Skeletal muscle cell (primary cell): ENCODE data around the gene PARD3.

Experiments
- DNase-seq: peaks from one replicate; pipeline ENCODE4 v3.0.0-alpha.2; 2010; ENCODE audit warnings: low read depth
- H3K4me3 ChIP-seq: 2 replicates; pipeline ENCODE4 v1.5.1; 2011; ENCODE audit warnings: low read depth, mild to moderate bottlenecking, control low read depth, low read length, moderate library complexity

Gene PARD3

DNA sequence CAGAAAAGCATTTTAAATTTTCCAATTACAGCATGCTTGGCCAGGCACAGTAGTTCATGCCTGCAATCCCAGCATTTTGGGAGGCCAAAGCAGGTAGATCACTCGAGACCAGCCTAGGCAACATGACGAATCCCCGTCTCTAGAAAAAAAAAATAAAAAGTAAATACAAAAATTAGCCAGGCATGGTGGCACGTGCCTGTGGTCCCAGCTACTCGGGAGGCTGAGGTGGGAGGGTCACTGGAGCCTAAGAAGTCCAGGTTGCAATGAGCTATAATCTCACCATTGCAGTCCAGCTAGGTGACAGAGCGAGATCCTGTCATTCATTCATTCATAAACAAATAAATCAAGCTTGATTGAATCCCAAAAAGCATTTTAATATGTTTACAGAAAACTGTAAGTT is 234.9 kb downstream of the PARD3 start:
- DNase-seq = no peak
- no peak overlapping the region for H3K4me3 ChIP-seq

DNA sequence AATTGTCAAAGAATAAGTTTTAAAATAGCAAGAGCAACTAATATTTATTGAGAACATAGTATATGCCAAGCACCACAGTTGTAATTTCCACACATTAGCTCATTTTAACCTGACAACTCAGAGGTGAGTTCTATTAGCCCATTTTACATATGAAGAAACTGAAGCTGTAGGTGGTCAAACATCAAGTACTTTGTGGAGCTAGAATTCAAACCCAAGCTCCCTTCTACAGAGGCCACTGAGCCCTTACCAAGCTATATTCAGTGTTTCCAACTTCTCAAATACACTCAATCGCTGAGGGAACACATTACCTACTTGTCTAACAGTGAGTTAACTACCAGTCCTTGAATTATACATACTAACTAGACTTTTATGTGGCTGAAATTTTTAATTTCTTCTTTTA is 236.6 kb downstream of the PARD3 start:
- DNase-seq = no peak

DNA sequence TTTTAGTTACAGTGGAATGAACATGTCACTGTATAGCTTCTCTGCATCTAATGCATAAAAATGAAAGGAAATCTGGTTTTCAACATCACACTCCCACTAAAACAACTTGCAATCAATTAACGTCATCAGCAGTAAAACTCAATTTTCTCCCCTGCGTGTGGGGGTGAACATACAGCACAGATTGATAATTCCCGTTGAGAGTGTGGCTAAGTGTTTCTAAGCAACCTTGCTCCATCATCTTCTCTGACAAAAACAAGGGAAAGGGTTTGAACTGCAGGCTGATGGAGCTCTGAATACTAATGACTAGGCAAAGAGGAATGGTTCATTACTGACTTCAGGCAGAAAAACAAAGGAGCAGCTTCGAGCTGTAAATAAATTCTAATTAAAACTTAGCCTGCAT is 238.3 kb downstream of the PARD3 start:
- no peak for DNase-seq
- no peak overlapping the region for H3K4me3 ChIP-seq

More for the DNA sequence above, 236.6 kb downstream of the PARD3 start:
- no peak overlapping the region for H3K4me3 ChIP-seq

DNA sequence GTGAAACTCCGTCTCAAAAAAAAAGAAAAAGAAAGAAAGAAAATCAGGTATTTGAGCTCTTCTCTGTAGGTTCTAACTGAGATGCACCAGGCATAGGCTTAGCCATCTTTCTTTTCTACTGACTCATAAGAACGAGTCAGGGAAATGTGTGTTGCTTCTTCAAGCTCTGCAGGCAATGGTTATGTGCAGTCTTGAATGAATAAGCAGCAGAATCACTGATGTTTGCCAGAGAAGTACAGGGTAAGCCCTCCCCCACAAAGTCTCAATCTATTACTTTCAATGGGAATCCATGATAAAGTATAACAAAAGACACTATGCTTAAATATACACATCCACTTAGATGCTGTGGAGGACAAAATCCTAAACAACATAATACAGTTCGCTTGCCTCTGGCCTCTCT is 239.2 kb downstream of the PARD3 start:
- DNase-seq = peak; percentile 29

DNA sequence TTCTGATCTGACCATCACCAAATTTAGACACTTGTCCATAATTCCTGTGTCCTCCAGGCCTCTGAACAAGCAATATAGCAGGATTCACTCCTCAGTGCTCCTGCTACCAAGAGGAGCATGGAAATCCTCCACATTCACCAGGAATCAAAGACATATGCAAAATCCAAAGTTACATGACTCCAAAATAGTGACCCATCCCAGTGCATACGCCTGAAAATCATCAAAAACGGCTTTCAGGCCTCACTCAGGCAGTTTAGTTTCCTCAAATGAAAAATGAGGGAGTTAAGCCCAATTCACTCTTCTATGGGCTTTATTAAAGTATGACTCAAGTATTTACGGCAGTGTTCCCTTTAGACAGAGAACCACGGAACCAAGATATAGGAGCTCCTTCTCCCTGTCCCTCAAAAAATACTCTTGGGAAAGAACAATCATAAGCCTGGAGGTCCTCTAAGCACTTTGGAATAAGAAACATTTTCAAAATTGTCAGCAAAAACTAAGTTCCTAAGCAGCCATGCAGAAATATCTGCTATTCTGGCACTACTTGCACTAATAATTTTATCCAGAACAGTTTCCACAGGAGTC is 240.7 kb downstream of the PARD3 start:
- no peak for DNase-seq
- no peak overlapping the region for H3K4me3 ChIP-seq

More for the DNA sequence above, 239.2 kb downstream of the PARD3 start:
- H3K4me3 ChIP-seq = no peak overlapping the region

DNA sequence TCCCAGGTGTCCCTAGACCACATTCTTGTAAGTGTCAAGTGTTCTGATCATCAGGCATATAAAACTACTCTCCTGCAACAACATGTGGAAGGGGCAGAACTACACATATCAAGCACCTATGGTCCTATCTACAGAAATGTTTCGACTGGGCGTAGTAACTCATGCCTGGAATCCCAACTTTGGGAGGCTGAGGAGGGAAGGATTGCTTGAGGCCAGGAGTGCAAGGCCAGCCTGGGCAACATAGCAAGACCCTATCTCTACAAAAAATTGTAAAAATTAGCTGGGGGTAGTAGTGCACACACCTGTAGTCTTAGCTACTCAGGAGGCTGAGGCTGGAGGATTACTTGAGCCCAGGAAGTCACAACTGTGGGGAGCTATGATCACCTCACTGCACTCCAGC is 244.2 kb downstream of the PARD3 start:
- no peak overlapping the region for H3K4me3 ChIP-seq
- no peak for DNase-seq

DNA sequence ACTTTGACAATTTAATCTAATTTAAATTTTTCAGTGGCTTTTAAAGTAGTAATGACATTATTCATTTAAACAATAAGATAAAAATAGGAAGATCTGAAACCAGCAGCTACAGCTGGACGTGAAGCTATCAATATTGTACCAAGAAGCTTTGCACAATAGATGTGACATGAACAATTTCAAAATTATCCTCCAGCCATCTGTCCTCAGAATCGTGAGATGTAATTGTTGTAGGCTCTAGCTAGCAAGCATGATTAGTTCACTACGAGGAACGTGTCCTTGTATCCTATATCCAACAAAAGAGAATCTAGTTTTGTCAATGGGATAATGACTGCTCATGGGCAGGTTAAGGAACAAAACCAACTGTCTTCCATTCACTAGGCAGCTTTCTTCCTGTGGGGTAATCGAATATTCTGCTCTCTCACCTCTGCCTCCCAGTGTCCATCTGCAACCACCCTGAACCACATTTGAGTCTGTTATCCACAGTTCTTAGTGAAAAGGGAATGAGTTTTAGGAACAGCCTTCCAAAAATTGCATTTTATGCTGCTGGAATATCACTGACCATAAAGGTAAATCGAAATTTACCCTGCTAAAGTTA is 247.3 kb downstream of the PARD3 start:
- no peak for DNase-seq
- no peak overlapping the region for H3K4me3 ChIP-seq

DNA sequence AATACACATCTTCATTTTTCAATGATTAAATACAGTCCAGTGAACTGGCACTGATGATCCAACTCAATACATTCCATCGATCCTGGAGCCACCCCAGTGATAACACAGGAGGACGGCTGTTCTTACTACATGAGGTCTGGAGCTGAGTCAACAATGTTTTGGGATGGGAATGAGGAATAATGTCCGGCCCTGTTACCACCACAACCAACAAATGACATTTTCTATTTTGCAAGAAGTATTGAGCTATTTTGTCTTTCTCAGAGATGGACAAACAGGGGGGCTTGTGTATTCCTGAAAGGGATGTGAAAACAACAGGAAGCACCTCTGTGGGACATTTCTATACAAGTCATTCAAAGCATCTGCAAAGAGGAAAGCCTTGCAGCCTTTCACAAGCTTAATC is 249.2 kb downstream of the PARD3 start:
- DNase-seq = no peak
- no peak overlapping the region for H3K4me3 ChIP-seq

DNA sequence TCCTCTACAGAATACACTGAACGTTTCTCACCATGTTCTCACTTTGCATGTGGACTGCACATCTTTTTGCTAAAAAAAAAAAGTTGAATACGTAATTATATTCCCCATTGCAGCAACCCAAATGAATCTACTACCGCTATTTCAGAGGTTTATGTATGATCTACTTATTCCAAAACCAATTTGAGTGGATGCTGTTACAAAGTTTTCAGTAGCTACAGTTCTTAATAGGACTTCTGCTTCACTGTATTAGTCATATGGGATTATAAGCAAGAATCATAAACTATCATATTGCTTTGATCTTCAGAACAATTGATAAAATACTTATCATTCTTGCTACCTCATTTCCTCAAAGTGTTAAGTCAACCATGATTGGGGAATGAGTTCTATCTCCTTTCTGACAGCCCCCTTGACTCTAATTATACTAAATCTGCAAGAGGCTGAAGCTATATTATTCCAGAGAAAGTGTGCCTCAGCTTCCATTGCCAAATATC is 257.0 kb downstream of the PARD3 start:
- no peak for DNase-seq

DNA sequence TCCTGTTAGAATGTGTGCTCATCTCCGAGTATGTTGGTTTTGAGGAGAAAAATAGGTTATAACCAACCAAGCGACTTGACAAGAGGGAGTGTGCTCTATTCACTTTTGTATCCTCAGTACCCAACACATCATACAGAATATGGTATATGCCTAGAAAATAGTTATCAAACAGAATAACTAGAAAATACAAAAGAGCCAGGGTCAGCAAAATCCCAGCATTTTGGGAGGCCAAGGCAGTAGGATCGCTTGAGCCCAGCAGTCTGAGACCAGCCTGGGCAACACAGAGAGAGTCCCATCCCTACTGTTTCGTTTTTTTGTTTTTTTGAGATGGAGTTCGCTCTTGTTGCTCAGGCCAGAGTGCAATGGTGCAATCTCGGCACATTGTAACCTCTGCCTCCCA is 257.9 kb downstream of the PARD3 start:
- no peak for DNase-seq
- H3K4me3 ChIP-seq = no peak overlapping the region

More for the DNA sequence above, 257.0 kb downstream of the PARD3 start:
- no peak overlapping the region for H3K4me3 ChIP-seq

DNA sequence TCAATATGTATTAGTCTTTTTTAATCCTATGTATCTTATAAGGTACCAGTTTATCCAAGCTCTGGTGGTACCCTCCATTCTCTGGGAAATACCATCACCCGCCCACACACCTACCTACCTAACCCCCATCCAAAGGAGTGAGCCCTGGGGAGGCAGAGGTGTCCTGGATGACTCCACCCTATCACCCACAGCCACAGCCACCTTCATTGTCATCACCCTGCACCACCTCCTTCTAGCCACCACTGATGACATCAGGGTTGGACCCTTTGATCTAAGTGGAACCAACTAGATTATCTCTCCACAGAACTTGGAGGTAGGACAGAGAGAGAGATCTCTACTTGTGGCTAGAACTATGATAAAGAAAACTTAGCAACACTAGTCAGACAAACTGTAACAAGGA is 259.4 kb downstream of the PARD3 start:
- DNase-seq = no peak
- no peak overlapping the region for H3K4me3 ChIP-seq

DNA sequence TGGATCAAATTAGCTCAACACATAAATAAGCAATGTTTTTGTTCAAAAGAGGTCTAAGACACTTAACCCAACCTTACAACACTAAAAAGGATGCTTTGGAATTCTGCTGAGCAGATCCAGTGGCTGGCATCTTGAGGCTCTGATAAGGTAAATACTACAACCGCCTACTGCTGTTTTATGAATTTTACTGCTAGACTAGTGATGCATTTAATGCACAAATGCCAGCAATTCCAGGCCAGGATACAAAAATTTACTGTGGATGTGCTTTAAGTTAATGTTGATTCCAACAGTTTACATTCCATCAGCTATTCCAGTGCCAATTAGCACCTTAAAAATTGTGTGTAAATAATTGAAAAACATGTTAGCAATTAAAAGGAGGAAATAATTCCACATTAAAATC is 261.3 kb downstream of the PARD3 start:
- no peak for DNase-seq
- H3K4me3 ChIP-seq = no peak overlapping the region

DNA sequence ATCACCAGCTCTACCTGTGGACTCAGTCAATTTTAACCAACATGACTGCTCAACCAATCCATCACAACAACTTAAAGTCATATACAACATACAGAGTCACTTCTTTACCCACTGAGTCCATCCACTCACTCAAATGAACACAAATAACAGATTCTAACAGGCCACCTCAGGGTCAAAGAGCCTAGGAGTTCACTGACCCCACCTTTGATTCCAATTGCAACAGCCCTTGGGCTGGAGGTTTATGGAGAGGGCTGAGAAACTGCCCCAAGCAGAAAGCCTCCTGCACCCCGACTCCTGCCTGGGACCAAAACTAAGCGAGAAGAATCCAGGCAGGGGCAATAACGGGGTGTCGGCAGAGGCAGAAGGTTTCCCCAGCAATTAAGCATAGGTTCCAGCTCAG is 263.8 kb downstream of the PARD3 start:
- DNase-seq = no peak
- no peak overlapping the region for H3K4me3 ChIP-seq

DNA sequence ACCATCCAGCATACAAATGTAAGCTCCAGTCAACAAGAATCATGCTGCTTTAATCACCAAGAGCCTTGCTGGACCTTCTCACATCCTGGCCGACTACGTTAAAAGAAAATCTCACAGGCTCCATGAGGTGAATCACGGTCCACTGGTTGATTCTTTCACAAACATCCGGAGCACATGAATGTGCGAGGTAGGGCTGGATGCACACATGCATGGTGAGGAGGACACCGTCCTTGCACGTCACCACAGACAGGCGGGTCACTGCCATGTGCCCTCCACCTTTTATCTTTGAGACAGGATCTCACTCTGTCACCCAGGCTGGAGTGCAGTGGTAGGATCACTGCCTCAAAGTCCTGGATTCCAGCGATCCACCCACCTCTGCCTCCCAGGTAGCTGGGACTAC is 265.1 kb downstream of the PARD3 start:
- H3K4me3 ChIP-seq = no peak overlapping the region
- no peak for DNase-seq

DNA sequence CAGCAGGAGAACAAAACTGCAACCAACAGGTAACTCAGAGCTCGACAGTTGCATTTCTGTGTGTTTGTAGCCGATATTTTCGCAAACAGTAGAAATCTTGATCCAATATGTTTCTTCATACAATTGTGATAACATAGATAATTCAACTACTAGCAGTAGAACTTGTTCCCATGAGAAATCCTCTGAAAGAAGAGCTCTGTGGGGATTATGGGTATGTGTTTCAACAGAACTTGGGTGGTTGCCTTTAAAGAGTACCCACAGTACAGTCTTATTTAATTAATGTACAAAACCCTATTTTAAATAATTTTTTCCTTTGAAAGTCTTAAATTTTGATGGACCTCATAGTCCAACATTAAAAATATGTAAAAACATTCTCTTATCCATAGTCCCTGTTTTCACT is 266.1 kb downstream of the PARD3 start:
- no peak for DNase-seq
- H3K4me3 ChIP-seq = no peak overlapping the region

DNA sequence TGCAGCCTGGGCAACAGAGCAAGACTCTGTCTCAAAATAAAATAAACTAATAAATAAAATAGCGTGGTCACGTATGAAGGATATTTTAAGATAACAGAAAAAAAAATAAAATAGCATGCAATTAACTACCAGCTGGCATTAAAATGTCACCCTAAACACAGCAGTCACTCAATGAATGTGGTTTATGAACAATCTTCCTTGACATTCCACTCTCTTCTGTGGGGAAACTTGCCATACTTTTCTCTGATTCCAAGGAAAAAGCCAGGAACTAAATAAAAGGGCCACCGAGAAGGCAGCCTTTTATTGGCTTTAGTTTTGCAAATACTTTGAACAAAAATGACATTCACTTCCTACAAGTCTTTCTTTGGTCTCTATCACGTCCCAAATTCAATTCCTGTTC is 266.6 kb downstream of the PARD3 start:
- H3K4me3 ChIP-seq = no peak overlapping the region
- DNase-seq = no peak

DNA sequence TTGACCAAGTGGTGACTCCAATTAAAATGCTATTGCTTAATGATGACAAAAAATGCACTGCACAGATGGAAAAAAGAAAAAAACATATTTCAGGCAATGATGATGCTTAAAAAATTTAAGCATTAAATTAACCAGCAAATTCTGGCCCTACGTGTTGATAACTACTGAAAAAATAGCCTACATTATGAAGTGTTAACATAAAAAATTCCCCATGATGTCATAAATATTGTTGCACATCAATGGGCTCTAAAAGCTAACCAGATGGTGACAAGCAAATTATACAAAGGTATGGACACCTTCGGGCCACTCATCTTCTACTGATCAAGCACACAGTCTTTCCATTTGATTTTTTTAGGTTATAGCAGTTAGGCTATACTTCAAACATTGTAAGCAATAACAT is 267.4 kb downstream of the PARD3 start:
- no peak overlapping the region for H3K4me3 ChIP-seq
- DNase-seq = no peak

DNA sequence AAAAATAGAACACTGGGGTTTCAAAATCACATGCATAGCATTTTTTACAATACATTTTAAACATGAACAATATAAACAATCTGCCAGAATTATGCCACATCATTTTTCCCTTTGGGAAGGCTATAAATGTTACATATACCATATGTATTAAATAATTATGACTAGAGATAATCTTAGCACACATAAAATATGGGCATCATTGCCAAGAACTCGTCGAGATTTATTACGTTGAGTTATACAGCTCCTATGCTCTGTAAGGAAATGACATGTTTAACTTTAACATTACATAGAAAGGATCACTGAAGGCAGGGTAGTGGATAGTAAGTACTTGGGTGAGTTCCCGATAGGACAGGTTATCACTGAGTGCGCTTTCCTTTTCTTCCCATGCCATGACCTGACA is 267.8 kb downstream of the PARD3 start:
- no peak for DNase-seq
- H3K4me3 ChIP-seq = no peak overlapping the region

DNA sequence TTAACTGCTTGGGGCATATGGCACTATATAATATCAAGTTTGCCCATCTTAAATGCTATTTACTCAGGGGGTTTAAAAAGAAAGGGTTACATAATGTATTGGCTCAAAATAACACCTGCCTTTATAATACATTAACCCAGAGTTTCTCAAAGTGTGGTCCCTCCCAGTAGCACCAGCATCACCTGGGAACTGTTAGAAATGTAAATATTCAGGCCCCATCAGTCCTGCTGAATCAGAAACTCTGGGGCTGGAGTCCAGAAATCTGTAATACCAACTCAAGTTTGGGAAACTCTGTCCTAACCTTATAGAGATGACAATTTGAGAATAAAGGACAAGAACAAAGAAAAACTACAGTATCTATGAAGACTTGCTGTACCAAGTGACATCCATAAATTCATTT is 270.7 kb downstream of the PARD3 start:
- DNase-seq = no peak
- no peak overlapping the region for H3K4me3 ChIP-seq

DNA sequence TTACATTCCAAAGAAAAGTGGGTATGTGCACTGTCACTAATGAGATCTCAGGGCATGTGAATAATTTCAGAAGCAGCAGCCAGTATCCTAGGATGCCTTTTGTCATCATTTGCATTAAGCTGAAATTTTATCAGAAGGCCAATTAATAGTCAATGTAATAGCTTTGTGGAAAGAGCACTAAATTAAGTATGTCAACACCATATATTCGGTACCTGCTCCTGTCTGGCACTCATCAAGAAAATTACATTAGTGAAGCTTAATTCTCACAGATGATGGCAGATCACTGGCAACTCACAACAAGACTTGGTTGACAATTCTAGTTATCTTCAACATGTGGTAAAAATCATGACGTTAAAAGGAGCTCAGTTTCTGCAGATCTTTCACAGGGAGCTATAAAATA is 271.4 kb downstream of the PARD3 start:
- no peak for DNase-seq
- no peak overlapping the region for H3K4me3 ChIP-seq

DNA sequence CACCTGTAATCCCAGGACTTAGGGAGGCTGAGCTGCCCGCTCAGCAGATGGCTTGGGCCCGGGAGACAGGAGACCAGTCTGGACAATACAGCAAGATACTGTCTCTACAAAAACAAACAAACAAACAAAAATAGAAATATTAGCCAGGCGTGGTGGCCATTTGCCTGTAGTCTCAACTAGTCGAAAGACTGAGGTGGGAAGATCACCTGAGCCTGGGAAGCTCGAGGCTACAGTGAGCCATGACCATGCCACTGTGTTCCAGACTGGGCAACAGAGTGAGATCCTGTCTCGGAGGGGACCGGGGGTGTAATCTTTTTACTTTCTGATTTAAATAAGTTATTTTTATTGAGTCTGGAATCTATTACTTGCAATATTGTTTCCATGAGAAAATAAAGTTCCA is 274.6 kb downstream of the PARD3 start:
- no peak overlapping the region for H3K4me3 ChIP-seq
- no peak for DNase-seq
